BJ (cell line): ENCODE measurements around the gene SOS1. TPM values are rescaled to one million over a fixed set of nuclear protein-coding genes. Genes with fewer than 3 reads are reported as not detected.

Experiments used
- polyA plus RNA-seq: library from polyadenylated mRNA; depleted of rRNA; stranded (reverse); fragments of >200 nt; gene quantifications from 2 replicates; pipeline ENCODE4 v1.2.3, GENCODE V29; 2011; rRNA removed
- small RNA-seq: library from RNA; depleted of rRNA; stranded (forward); fragments of <200 nt; gene quantifications from one replicate; pipeline ENCODE3, GENCODE V24; 2012; ENCODE audit warnings: low replicate concordance, low read depth; ENCODE audit not compliant: insufficient read length

SOS1 gene
- polyA plus RNA-seq, 1 experiment, result 12.9 TPM

Small RNA genes within 50 kb of the gene (small RNA-seq; reads per million reads assigned to genes)
- gene HSPE1P13, result not detected
- not detected for gene RF00019
- gene RN7SL96P, result not detected
- not detected for gene RNU6-198P

Other genes starting within 250 kb of the SOS1 start
- 10.0 and 15.2 TPM in 2 replicates for gene DHX57, start 245.1 kb downstream of the SOS1 start, polyA plus RNA-seq
- gene MORN2, start 245.1 kb downstream of the SOS1 start, polyA plus RNA-seq, result 10.7 and 20.3 TPM in 2 replicates
- 0.23 and 0.31 TPM in 2 replicates for gene ARHGEF33, start 231.2 kb downstream of the SOS1 start, polyA plus RNA-seq
- gene CDKL4, start 122.9 kb upstream of the SOS1 start, polyA plus RNA-seq, result not detected in 2 replicates